WI38 (cell line): ENCODE measurements around the gene KLF6.

Experiments used
- H3K4me3 ChIP-seq: 2 replicates; pipeline ENCODE4 v1.5.1; 2011; ENCODE audit warnings: low read depth, mild to moderate bottlenecking, control low read depth, low read length
- TF ChIP-seq, protein P1 (sequence below): IDR thresholded peaks from 2 replicates; pipeline ENCODE4 v1.5.1; 2012; ENCODE audit warnings: low read depth, mild to moderate bottlenecking, control low read depth, low read length

KLF6 gene

GRCh38 chr10:3784510-3785250 is at the start of gene KLF6:
KLF6 (minus strand) TSS chr10:3785209; CDS start chr10:3785014, 195 bp downstream.
- H3K4me3 ChIP-seq: peak within 1 kb of the TSS; percentile 100
- TF ChIP-seq, protein P1, sequence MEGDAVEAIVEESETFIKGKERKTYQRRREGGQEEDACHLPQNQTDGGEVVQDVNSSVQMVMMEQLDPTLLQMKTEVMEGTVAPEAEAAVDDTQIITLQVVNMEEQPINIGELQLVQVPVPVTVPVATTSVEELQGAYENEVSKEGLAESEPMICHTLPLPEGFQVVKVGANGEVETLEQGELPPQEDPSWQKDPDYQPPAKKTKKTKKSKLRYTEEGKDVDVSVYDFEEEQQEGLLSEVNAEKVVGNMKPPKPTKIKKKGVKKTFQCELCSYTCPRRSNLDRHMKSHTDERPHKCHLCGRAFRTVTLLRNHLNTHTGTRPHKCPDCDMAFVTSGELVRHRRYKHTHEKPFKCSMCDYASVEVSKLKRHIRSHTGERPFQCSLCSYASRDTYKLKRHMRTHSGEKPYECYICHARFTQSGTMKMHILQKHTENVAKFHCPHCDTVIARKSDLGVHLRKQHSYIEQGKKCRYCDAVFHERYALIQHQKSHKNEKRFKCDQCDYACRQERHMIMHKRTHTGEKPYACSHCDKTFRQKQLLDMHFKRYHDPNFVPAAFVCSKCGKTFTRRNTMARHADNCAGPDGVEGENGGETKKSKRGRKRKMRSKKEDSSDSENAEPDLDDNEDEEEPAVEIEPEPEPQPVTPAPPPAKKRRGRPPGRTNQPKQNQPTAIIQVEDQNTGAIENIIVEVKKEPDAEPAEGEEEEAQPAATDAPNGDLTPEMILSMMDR: no peak

GRCh38 chr10:3834404-3834803 is 49.4 kb upstream of the KLF6 start:
- H3K4me3 ChIP-seq: no peak overlapping the region

DNA sequence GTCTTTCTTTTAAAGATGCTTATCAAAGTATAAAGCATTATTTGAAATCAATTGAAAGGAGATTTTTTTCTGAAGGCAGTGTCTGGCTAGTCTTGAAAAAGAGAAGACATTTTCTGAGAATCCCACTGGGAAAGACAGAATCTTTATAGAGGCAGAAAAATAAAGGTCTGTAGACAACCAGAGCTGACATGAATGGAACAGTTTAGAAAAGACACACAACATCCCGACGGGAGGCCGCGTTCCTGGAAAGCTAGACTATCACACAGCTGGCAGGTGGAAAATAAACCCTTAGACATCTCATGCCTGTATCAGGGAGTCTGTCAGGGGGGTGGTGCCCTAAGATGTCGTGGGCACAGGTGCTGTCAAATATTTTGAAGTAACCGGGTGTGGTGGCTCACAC is 48.0 kb upstream of the KLF6 start:
- H3K4me3 ChIP-seq: no peak overlapping the region
- TF ChIP-seq, protein P1: no peak

More at GRCh38 chr10:3834404-3834803, 49.4 kb upstream of the KLF6 start:
- TF ChIP-seq, protein P1: no peak

- TF ChIP-seq, protein P1: no peak
- no peak overlapping the region for H3K4me3 ChIP-seq
Measured at GRCh38 chr10:3832022-3832786, 47.2 kb upstream of the KLF6 start.

DNA sequence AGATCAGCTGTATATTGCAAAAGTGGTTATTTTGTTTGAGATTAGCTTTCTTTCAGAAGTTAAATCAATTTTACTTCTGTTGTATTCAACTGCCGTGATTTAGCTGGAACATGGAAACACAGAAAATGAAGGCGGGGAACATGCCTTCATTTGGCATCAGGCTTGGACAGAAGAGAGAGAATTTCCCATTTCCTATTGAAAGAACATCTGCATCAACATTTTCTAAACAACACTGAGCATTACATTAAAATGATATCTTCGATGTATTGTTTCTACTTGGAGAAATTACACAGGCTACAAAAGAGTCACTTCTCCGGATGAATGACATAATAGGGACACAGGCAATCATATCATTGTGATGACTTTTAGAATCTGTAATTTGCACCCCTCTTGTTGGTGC is 46.6 kb upstream of the KLF6 start:
- H3K4me3 ChIP-seq: no peak overlapping the region

DNA sequence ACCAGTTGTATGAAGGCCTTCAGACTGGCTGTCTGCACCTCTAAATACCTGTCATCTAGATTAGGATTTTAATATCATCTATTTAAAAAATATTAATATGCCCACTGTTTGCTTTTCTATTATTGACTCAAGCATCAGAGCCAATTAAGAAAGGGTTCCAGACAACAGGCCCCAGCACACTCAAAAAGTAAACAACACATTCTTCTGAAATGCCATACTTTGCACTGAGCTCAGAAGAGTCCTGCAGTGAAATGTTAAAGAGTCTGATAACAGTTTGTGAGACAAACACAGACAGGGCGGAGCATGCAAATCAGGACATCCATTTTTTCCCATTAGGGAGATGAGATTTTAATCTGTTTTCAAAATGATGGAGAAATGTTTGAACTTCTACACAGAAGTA is 45.9 kb upstream of the KLF6 start:
- TF ChIP-seq, protein P1: no peak

More for the DNA sequence above, 46.6 kb upstream of the KLF6 start:
- TF ChIP-seq, protein P1: no peak

More for the DNA sequence above, 45.9 kb upstream of the KLF6 start:
- no peak overlapping the region for H3K4me3 ChIP-seq
